ENCODE data around the gene PCMTD2.
A peak's percentile ranks its signal among the peaks of the same experiment; 100 is the strongest.

The PCMTD2 gene

GRCh38 chr20:64236137-64237088 lies 19.1 kb upstream of the PCMTD2 start:
- H3K4me3 ChIP-seq (ENCODE audit: low read length): no peak overlapping the region
- no peak for DNase-seq (ENCODE audit: low read depth)
- no peak for TF ChIP-seq CTCF (conservative IDR thresholded peaks at IDR 0.05; ENCODE audit: low read length)

GRCh38 chr20:64237316-64237715 lies 18.2 kb upstream of the PCMTD2 start:
- no peak for DNase-seq (ENCODE audit: low read depth)
- no peak for TF ChIP-seq CTCF (conservative IDR thresholded peaks at IDR 0.05; ENCODE audit: low read length)
- H3K4me3 ChIP-seq (ENCODE audit: low read length): no peak overlapping the region

GRCh38 chr20:64238115-64238825 lies 17.3 kb upstream of the PCMTD2 start:
- TF ChIP-seq CTCF (conservative IDR thresholded peaks at IDR 0.05; ENCODE audit: low read length): no peak
- H3K4me3 ChIP-seq (ENCODE audit: low read length): no peak overlapping the region
- DNase-seq (ENCODE audit: low read depth): no peak

GRCh38 chr20:64238851-64239387 lies 16.6 kb upstream of the PCMTD2 start:
- TF ChIP-seq CTCF (conservative IDR thresholded peaks at IDR 0.05; ENCODE audit: low read length): 0 out of 2 replicates have a peak, but pooled peaks have one; percentile 4
- DNase-seq (ENCODE audit: low read depth): no peak
- H3K4me3 ChIP-seq (ENCODE audit: low read length): no peak overlapping the region

GRCh38 chr20:64239449-64240242 lies 15.9 kb upstream of the PCMTD2 start:
- no peak for DNase-seq (ENCODE audit: low read depth)
- no peak for TF ChIP-seq CTCF (conservative IDR thresholded peaks at IDR 0.05; ENCODE audit: low read length)
- H3K4me3 ChIP-seq (ENCODE audit: low read length): no peak overlapping the region

GRCh38 chr20:64240243-64241015 lies 15.1 kb upstream of the PCMTD2 start:
- H3K4me3 ChIP-seq (ENCODE audit: low read length): no peak overlapping the region
- DNase-seq (ENCODE audit: low read depth): no peak
- TF ChIP-seq CTCF (conservative IDR thresholded peaks at IDR 0.05; ENCODE audit: low read length): no peak
